ENCODE results near the gene PKNOX2.
A peak's percentile ranks its signal among the peaks of the same experiment; 100 is the strongest.

The PKNOX2 gene

DNA sequence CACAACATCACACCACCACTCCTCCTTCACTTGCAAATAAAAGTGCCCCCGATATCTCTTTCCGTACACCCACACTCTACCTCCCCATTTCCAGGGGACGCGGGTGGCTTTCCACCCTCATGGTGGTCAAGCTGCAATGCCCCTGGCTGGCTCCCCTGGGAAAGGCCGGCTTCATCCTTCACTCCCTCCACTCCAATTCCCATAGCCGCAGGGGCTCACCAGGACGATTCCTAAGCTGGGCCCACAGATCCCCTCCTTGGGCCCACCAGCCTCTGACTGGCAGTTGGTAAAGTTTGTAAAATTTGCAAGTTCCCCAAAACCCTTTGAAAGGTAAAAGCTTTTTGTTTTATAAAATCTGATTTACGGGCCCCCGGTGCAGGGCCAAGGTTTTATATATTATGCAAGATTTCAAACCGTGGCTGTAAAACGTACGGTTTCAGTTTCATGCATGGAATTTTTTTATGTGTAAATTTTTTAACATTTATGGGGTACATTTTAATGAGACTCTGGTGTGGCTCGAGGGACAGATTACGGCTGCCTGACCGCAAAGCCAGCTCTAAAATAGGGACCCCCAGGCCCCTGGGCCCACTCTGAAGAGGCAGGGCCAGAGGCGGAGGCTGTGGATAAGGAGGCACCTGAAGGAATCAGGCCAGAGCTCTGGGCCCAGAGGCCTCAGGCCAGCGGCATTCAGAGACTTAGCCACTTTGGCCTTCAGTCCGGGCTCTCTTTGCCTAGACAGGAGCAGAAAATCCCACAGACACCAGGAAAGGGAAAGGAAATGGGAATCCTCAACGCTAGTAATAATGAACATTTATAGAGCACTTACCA, 225.0 kb downstream of the PKNOX2 start:
- TF ChIP-seq, protein P1, sequence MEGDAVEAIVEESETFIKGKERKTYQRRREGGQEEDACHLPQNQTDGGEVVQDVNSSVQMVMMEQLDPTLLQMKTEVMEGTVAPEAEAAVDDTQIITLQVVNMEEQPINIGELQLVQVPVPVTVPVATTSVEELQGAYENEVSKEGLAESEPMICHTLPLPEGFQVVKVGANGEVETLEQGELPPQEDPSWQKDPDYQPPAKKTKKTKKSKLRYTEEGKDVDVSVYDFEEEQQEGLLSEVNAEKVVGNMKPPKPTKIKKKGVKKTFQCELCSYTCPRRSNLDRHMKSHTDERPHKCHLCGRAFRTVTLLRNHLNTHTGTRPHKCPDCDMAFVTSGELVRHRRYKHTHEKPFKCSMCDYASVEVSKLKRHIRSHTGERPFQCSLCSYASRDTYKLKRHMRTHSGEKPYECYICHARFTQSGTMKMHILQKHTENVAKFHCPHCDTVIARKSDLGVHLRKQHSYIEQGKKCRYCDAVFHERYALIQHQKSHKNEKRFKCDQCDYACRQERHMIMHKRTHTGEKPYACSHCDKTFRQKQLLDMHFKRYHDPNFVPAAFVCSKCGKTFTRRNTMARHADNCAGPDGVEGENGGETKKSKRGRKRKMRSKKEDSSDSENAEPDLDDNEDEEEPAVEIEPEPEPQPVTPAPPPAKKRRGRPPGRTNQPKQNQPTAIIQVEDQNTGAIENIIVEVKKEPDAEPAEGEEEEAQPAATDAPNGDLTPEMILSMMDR (IDR thresholded peaks at IDR 0.05; ENCODE audit: insufficient read depth, missing control alignments), result no peak
- FAIRE-seq (no peak), DNase-seq (ENCODE audit: insufficient read length, low spot score) (no peak)

- TF ChIP-seq, protein P1 (IDR thresholded peaks at IDR 0.05; ENCODE audit: insufficient read depth, missing control alignments), result no peak
- DNase-seq (ENCODE audit: insufficient read length, low spot score), result no peak
- no peak for FAIRE-seq
Measured at GRCh38 chr11:125390946-125391345, 226.4 kb downstream of the PKNOX2 start.

DNA sequence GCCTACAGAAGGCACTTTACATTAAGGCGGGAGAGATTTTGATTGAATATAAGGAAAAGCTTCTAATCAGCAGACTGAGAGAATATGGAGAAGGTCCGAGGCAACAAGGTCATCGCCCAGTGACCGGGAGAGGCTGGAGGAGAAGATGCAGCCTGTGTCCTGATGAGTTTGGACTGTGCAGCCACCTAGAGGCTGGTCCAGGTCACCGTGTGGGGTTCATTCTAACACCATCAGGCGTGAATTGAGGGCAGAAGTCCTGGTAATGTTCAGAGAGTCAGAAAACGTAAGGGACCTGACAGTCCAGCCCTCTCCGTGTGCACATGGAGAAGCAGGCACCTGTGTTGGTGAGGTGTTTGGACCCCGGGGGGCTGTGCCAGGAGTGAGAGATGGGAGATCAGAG, 228.8 kb downstream of the PKNOX2 start:
- FAIRE-seq (no peak), DNase-seq (ENCODE audit: insufficient read length, low spot score) (no peak)
- TF ChIP-seq, protein P1 (IDR thresholded peaks at IDR 0.05; ENCODE audit: insufficient read depth, missing control alignments), result peak; percentile 8

GRCh38 chr11:125394296-125394695, 229.7 kb downstream of the PKNOX2 start:
- DNase-seq (ENCODE audit: insufficient read length, low spot score) (no peak), FAIRE-seq (no peak)
- TF ChIP-seq, protein P1 (IDR thresholded peaks at IDR 0.05; ENCODE audit: insufficient read depth, missing control alignments), result no peak

DNA sequence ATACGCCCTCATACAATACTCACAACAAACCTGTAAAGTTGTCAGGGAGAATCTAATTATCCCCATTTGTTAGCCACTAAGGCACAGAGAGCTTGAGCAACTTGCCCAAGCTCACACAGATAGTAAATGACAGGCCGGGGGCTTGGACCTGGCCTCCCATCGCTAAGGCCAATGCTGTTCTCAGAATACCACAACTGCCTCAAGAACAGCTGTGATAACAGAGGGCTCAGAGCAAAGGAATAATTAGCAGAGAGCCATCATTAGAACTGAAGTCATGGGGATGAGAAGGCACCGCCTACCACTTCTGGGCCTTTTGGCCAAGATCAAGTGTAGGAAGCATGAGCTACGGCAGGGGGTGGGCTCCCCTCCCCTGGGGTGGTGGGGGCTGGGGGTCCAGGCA, 232.9 kb downstream of the PKNOX2 start:
- FAIRE-seq (no peak), DNase-seq (ENCODE audit: insufficient read length, low spot score) (no peak)
- TF ChIP-seq, protein P1 (IDR thresholded peaks at IDR 0.05; ENCODE audit: insufficient read depth, missing control alignments), result no peak

DNA sequence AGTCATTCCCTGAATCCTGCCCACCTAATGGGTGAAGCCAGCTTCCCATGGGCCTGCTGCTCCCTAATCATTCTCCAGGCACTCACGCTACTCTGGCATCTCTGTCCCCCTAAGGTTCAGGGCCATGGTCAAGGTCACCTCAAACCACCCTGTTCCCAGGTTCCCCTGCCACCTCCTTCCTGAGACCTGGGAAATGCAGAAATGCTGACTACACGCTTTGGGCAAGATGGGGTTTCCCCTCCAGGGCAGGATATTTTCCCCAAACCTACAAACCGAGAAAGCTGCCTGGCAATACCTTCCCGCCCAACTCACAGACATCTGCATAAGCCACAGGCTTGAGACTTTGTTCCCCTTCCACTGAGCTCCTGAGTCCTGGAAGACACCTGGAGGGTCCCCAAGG, 233.9 kb downstream of the PKNOX2 start:
- FAIRE-seq (no peak), DNase-seq (ENCODE audit: insufficient read length, low spot score) (no peak)
- TF ChIP-seq, protein P1 (IDR thresholded peaks at IDR 0.05; ENCODE audit: insufficient read depth, missing control alignments), result no peak

- no peak for DNase-seq (ENCODE audit: insufficient read length, low spot score)
- TF ChIP-seq, protein P1 (IDR thresholded peaks at IDR 0.05; ENCODE audit: insufficient read depth, missing control alignments), result no peak
- no peak for FAIRE-seq
Measured at GRCh38 chr11:125398994-125399640, 234.6 kb downstream of the PKNOX2 start.

Data from D721Med (cell line).